ENCODE measurements around the gene NINJ2.

The NINJ2 gene

GRCh38 chr12:678747-679712, 15.8 kb upstream of the NINJ2 start:
- TF ChIP-seq CTCF (IDR thresholded peaks at IDR 0.05) = no peak

- TF ChIP-seq CTCF (IDR thresholded peaks at IDR 0.05) = no peak
These were observed 12.3 kb upstream of the NINJ2 start for GRCh38 chr12:675562-675961.

- no peak for TF ChIP-seq CTCF (IDR thresholded peaks at IDR 0.05)
These were observed 11.1 kb upstream of the NINJ2 start for GRCh38 chr12:674272-674781.

- no peak for TF ChIP-seq CTCF (IDR thresholded peaks at IDR 0.05)
These were observed 10.6 kb upstream of the NINJ2 start for GRCh38 chr12:673849-674248.

- TF ChIP-seq CTCF (IDR thresholded peaks at IDR 0.05) = no peak
These were observed 6.3 kb upstream of the NINJ2 start for GRCh38 chr12:669576-669945.

- no peak for TF ChIP-seq CTCF (IDR thresholded peaks at IDR 0.05)
These were observed 4.8 kb upstream of the NINJ2 start for GRCh38 chr12:668090-668481.

- no peak for TF ChIP-seq CTCF (IDR thresholded peaks at IDR 0.05)
These were observed 3.6 kb upstream of the NINJ2 start for GRCh38 chr12:666766-667308.
